GM12801 (cell line): ENCODE measurements around the gene NTMT1.

Source experiments
- CTCF ChIP-seq: IDR thresholded peaks from one replicate; pipeline ENCODE4 v1.5.1; 2011; ENCODE audit warnings: control low read depth; ENCODE audit not compliant: insufficient read length; ENCODE audit errors: extremely low read depth

Gene NTMT1

GRCh38 chr9:129667378-129667777 lies 41.4 kb downstream of the NTMT1 start:
- no peak for TF ChIP-seq CTCF

GRCh38 chr9:129667850-129668249 lies 41.9 kb downstream of the NTMT1 start:
- TF ChIP-seq CTCF: no peak

GRCh38 chr9:129669141-129669718 lies 43.3 kb downstream of the NTMT1 start:
- no peak for TF ChIP-seq CTCF

GRCh38 chr9:129669946-129670345 lies 44.0 kb downstream of the NTMT1 start:
- TF ChIP-seq CTCF: no peak

- TF ChIP-seq CTCF: no peak
These were observed 45.1 kb downstream of the NTMT1 start for GRCh38 chr9:129671065-129671464.

- no peak for TF ChIP-seq CTCF
These were observed 45.6 kb downstream of the NTMT1 start for GRCh38 chr9:129671519-129671918.

GRCh38 chr9:129672702-129673101 lies 46.7 kb downstream of the NTMT1 start:
- no peak for TF ChIP-seq CTCF

GRCh38 chr9:129673602-129674001 lies 47.6 kb downstream of the NTMT1 start:
- TF ChIP-seq CTCF: no peak
